GM10266 (cell line): ENCODE results near the gene DMKN.

Source experiments
- DNase-seq: peaks from one replicate; pipeline ENCODE4 v3.0.0; 2012; ENCODE audit errors: extremely low spot score
- TF ChIP-seq, protein P1 (sequence below): IDR thresholded peaks from 2 replicates; pipeline ENCODE4 v1.5.1; 2012; ENCODE audit warnings: mild to moderate bottlenecking, low read depth; ENCODE audit not compliant: control insufficient read depth, insufficient read depth; ENCODE audit errors: missing control alignments

The DMKN gene

DNA sequence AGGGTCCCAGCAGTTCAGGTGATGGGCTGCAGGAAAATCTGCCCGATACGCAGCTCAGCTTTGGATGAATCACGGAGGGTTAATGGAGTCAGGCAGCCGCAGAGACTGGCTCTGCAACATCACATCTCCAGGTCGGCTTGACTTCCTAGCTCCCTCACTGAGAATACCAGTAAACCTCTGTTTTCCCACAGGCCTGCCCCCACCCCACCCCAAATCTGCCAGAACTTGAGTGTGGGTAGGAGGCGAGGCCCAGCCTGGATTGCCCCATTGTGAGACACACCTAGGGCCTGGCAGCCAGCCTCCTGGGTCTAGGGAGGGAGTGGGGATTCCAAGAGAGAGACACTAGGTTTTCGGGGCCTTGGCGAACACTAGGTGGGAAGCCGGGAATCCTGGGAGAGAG lies 19.5 kb downstream of the DMKN start:
- DNase-seq = no peak
- TF ChIP-seq, protein P1, sequence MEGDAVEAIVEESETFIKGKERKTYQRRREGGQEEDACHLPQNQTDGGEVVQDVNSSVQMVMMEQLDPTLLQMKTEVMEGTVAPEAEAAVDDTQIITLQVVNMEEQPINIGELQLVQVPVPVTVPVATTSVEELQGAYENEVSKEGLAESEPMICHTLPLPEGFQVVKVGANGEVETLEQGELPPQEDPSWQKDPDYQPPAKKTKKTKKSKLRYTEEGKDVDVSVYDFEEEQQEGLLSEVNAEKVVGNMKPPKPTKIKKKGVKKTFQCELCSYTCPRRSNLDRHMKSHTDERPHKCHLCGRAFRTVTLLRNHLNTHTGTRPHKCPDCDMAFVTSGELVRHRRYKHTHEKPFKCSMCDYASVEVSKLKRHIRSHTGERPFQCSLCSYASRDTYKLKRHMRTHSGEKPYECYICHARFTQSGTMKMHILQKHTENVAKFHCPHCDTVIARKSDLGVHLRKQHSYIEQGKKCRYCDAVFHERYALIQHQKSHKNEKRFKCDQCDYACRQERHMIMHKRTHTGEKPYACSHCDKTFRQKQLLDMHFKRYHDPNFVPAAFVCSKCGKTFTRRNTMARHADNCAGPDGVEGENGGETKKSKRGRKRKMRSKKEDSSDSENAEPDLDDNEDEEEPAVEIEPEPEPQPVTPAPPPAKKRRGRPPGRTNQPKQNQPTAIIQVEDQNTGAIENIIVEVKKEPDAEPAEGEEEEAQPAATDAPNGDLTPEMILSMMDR = no peak

DNA sequence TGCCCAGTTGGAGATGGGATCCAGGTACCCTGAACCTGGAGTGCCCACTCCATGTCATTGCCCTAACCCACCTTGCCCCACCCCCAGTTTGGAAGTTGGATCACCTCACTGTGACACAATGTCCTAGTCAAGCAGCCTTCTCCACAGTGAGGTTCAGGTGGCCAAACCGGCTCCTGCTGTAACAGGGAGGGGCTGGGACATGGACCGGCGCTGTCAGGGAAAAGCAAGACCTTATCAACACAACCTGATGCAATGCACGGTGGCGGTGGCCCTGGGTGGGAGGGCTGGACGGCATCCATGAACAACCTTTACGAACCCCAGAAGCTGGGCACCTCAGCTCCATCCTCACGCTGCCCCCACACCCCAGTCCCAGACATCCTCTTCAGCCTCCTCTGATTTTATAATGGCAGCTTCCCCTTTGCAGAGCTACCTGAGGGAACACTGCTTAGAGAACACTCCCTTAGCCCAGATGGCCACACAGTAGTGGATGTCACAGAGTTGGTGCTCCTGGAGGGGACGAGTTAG lies 21.6 kb downstream of the DMKN start:
- TF ChIP-seq, protein P1 = no peak
- no peak for DNase-seq

DNA sequence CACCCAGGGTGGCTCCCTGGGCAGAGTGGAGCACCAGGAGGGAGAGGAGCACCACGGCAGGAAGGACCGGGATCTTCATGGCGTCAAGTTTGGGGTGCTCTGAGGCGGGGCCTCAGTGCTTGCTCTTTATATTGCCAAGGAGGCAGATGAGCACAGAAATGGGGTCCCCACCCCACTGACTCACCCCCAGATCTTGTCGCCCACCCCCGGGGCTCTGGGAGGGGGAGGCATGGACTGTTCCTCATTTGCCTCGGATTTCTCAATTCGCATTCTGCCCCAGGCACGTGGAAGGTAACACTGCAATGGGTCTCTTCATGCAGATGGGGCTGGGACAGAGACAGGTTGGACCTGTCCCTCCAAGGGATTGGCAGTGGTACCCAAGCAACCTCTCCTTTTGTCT lies 23.1 kb downstream of the DMKN start, which contains the start of gene KRTDAP:
Gene KRTDAP (minus strand): TSS at position 101 of the 400 bp plus-strand sequence. CDS start 22 bp downstream, at position 79.
- TF ChIP-seq, protein P1 = no peak
- DNase-seq = no peak

DNA sequence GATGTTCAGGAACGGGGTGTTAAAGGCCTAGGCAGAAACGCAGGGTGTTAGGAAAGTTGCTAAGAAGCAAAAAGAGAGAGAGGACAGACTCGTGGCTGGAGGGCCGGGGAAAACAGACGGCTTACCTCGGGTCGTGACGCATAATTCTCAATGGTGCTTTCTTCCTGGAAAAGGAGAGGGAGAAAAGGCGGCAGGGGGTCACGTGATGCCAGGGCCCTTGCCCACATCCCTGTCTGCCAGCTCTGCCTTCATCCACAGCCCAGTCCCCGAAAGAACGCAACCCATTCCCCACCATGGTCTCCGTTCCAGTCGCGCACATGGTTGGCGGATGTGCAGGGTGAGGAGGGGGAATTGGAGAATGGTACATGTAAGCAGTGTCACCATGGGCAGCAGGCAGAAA lies 24.8 kb downstream of the DMKN start:
- DNase-seq = no peak
- TF ChIP-seq, protein P1 = no peak

DNA sequence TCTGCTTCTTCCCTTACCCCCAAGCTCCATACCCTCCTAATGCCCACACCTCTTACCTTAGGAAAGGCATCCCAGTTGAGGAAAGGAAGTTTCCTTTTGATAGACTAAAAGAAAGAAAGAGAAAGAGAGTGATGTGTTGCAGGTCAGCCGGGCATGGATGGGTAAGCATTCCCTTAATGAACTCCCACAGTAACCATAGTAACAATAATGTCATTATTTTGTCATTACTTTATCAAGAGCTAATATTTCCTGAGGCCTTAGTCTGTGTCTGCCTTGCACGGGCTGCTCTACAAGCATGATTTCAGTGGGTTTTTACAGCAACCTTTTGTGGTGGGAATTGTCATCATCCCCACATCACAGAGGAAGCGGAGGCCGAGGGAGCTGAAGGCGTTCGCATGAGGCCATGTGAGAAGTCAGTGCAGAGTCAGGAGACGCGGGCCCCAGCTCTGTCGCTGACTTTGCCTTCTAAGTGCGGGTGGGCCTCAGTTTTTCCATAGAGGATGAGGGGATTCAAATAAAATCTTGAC lies 25.7 kb downstream of the DMKN start:
- DNase-seq = no peak
- TF ChIP-seq, protein P1 = no peak

DNA sequence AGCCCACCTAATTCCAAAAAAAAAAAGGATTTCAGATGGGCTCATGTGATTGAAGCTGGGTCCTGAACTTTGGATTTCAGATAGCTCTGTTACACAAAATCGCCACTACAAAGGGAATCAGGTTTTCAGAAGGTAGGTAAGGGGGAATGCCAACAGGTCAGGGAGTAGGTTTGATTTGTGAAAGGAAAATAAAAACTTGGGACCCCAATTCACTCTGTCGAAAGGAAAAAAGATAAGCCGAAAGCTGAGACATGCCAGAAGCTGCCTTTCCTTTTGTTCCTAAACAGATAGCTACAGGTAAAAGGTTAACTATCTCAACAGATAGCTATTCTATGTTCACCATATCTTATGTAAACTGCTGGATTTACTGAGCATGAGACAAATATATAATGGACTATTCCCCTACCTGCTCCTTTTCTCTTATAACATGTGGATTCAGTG lies 27.2 kb downstream of the DMKN start:
- TF ChIP-seq, protein P1 = no peak
- no peak for DNase-seq

DNA sequence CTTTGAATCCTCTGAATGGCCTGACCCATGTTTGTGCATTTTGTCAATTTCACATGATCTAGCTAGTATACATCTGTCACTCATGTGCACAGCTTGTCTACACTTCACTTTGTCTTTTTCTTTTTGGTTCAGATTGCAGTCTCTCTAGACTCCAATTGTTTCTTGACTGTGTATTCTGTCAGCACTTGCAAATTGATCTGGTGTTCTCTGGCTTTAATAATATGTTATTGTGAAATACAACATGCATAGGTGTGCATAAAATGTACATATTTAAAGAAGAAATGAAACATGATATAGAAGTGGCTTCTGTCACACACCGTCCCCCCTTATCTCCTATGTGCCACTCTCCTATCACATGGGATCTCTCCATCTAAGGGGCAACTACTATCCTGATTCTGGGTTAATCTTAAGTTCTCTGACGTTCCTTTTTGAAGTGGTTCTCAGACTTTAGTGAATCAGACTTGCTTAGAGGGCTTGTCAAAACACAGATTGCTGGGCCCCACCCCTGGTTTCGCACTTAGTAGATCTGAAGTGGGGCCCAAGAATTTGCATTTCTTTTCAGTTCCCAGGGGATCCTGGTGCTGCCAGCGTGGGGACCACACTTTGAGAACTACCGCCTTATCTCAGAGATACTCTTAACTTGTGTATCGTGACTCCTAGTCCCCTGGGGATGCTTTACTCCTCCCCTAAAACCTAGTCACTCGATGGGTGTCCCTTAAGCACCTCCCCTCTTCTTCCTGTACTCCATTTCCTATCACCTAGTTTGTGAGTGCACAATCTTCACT lies 29.0 kb downstream of the DMKN start:
- DNase-seq = peak; percentile 81
- TF ChIP-seq, protein P1 = no peak
